ENCODE results near the gene ITM2C. TPM values are rescaled to one million over a fixed set of nuclear protein-coding genes. Genes with fewer than 3 reads are reported as not detected.
A peak's percentile ranks its signal among the peaks of the same experiment; 100 is the strongest.

The ITM2C gene
- total RNA-seq, 2 experiments from 2014 or later = 43.2 to 43.4 TPM

DNA sequence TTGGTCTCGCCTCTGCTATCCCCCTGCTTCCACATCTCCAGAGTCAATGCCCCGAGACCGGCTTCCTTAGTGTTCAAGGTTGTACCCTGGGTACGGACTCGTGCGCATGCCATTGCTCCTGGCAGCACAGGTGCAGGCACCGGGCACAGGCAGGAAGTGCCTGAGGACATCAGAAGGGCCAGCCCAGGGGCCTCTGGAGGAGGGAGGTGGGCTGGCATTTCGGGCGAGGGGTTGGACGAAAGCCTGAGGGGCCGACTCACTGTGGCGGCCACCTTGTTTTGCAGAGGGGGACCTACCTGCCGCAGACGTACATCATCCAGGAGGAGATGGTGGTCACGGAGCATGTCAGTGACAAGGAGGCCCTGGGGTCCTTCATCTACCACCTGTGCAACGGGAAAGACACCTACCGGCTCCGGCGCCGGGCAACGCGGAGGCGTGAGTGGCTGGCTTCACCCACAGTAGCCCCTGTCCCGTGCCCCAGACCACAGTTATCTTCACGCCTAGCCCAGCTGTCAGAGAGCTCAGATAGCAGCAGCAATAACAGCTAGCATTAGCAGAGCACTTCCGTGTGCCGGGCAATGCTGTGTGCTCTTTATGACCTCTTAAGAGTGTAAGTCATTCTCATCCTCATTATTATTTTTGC lies 12.5 kb downstream of the ITM2C start:
- ChIA-PET POLR2A (interaction anchor here (0.7 to 2.1 kb wide), 5 partner anchors 10 to 163 kb away, joined by 3 to 8 read pairs (median 3); no protein-coding TSS in a partner anchor), CTCF (interaction anchor here (0.7 to 3.6 kb wide), 9 partner anchors 9 to 176 kb away, joined by 3 to 21 read pairs (median 6); partner anchors contain the start of gene ITM2C)
- no peak for TF ChIP-seq CTCF (IDR thresholded peaks at IDR 0.05)
- DNase-seq = no peak
- Mint-ChIP-seq H3K27ac (peak overlapping the region; percentile 92), H3K36me3 (ENCODE audit: low read depth) (peaks cover 17% of the 10 kb centered on the region), H3K9me3 (no peaks in the 10 kb centered on the region), H3K4me3 (peak overlapping the region; percentile 33), H3K27me3 (no peaks in the 10 kb centered on the region), H3K4me1 (ENCODE audit: low read depth) (peaks cover 54% of the 10 kb centered on the region)
- intact Hi-C loops (cut with micrococcal nuclease) = no loop called here
- ATAC-seq = no peak

- H3K36me3 Mint-ChIP-seq (ENCODE audit: low read depth) = peaks cover 17% of the 10 kb centered on the region
- H3K4me3 Mint-ChIP-seq = peak overlapping the region; percentile 33
These were observed 13.2 kb downstream of the ITM2C start for GRCh38 chr2:230877759-230878598.

GRCh38 chr2:230878599-230879188 lies 14.0 kb downstream of the ITM2C start:
- no peak for DNase-seq
- ChIA-PET CTCF (interaction anchor here (1.0 to 3.6 kb wide), 11 partner anchors 11 to 174 kb away, joined by 3 to 21 read pairs (median 6); no protein-coding TSS in a partner anchor), POLR2A (interaction anchor here (0.9 to 2.1 kb wide), 4 partner anchors 12 to 177 kb away, joined by 3 to 8 read pairs (median 4); partner anchors contain the start of gene GPR55)
- H3K27me3 Mint-ChIP-seq = no peaks in the 10 kb centered on the region
- no peak overlapping the region for H3K4me3 Mint-ChIP-seq
- no peak for TF ChIP-seq CTCF (IDR thresholded peaks at IDR 0.05)
- peaks cover 50% of the 10 kb centered on the region for H3K4me1 Mint-ChIP-seq (ENCODE audit: low read depth)
- no peak for ATAC-seq
- H3K27ac Mint-ChIP-seq = peak overlapping the region; percentile 92
- intact Hi-C loops (cut with micrococcal nuclease) = no loop called here
- H3K9me3 Mint-ChIP-seq = no peaks in the 10 kb centered on the region
- peaks cover 17% of the 10 kb centered on the region for H3K36me3 Mint-ChIP-seq (ENCODE audit: low read depth)

More at GRCh38 chr2:230877759-230878598, 13.2 kb downstream of the ITM2C start:
- intact Hi-C loops (cut with micrococcal nuclease) = no loop called here
- ATAC-seq (peak; percentile 90), DNase-seq (peak; percentile 88)
- no peaks in the 10 kb centered on the region for H3K9me3 Mint-ChIP-seq
- H3K4me1 Mint-ChIP-seq (ENCODE audit: low read depth) = peaks cover 51% of the 10 kb centered on the region
- H3K27me3 Mint-ChIP-seq = no peaks in the 10 kb centered on the region
- CTCF ChIA-PET = interaction anchor here (0.7 to 3.6 kb wide), 13 partner anchors 10 to 175 kb away, joined by 3 to 21 read pairs (median 6); partner anchors contain the start of gene ITM2C
- POLR2A ChIA-PET = interaction anchor here (0.8 to 2.1 kb wide), 7 partner anchors 11 to 178 kb away, joined by 3 to 8 read pairs (median 3); partner anchors contain the start of gene GPR55
- TF ChIP-seq CTCF (IDR thresholded peaks at IDR 0.05) = no peak
- peak overlapping the region; percentile 92 for H3K27ac Mint-ChIP-seq

DNA sequence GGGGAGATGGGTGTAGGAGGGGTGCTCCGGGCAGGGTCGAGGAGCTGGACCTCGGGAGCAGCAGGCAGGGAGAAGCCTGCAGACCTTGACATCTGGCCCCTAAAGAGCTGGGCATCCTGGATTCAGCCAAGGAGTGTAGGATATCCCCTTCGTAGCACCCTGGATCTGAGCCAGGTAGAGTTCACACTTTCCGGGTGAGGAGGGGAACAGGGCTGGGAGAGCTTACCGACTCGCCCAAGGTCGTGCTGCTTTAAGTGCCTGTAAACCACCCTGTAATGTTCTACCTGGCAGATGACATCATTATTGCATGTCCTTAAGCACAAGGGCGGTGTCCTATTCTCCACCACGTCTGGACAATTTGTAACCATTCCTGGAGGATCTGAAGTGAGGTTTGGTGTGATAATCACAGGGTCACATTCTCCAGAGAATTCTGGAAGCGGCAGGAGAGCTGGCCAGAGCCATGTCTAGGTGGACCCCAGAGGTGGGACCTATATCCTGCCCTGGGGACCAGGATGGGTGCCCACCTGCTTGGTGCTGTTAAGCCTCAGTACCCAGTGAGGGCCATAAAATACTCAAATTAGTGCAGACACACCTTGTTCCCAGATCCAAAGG lies 14.6 kb downstream of the ITM2C start:
- POLR2A ChIA-PET = interaction anchor here (1.3 to 2.1 kb wide), 2 partner anchors 13 to 45 kb away, joined by 5 to 8 read pairs; partner anchors contain the start of gene GPR55
- DNase-seq (no peak), ATAC-seq (no peak)
- Mint-ChIP-seq H3K27me3 (no peaks in the 10 kb centered on the region), H3K9me3 (no peaks in the 10 kb centered on the region), H3K4me3 (no peak overlapping the region), H3K27ac (no peak overlapping the region), H3K36me3 (ENCODE audit: low read depth) (peaks cover 17% of the 10 kb centered on the region), H3K4me1 (ENCODE audit: low read depth) (peaks cover 48% of the 10 kb centered on the region)
- intact Hi-C loops (cut with micrococcal nuclease) = no loop called here
- TF ChIP-seq CTCF (IDR thresholded peaks at IDR 0.05) = no peak
- CTCF ChIA-PET = interaction anchor here (1.0 to 3.6 kb wide), 5 partner anchors 26 to 108 kb away, joined by 6 to 21 read pairs (median 8); no protein-coding TSS in a partner anchor
